Central memory CD4-positive, alpha-beta T cell (primary cell): Measurements from ENCODE around the gene GOLT1B.

Experiments used
- DNase-seq: peaks from one replicate; pipeline ENCODE4 v3.0.0; 2022

GOLT1B gene

DNA sequence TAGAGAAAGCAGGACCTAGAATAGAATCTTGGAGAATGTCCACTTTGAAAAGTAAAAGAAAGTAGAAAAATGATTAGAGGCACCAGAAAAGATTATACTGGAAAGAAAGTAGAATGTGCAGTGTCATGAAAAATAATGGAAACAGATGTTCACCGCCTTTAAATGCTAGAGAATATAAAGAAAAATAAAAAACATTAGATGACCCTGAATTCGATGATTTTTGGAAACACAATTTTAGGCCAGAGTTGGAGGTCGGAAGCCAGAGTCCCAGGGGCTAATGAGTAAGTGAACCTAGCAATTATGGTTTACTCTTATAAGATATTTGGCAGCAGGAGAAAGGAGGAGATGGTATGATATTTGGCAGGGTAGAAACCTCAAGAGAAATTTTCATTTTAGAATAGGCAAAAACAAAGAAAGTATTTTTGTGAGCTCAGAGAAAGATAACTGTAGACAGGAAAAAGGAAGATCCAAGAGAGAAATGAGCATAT lies 65.4 kb downstream of the GOLT1B start:
- no peak for DNase-seq
